H1 (cell line): ENCODE measurements around the gene ITIH4. TPM values are rescaled to one million over a fixed set of nuclear protein-coding genes. Genes with fewer than 3 reads are reported as not detected.

ENCODE experiments used
- RBBP5 ChIP-seq: IDR thresholded peaks from 2 replicates; pipeline ENCODE4 v1.7.1; 2012; ENCODE audit warnings: low read depth, mild to moderate bottlenecking, inconsistent platforms, low read length, moderate library complexity, borderline replicate concordance
- SIX5 ChIP-seq: IDR thresholded peaks from 2 replicates; pipeline ENCODE4 v1.6.1; 2011; ENCODE audit warnings: mild to moderate bottlenecking, low read depth, low read length
- polyA plus RNA-seq, 7 experiments: library from polyadenylated mRNA; depleted of rRNA in 3 of 7; stranded (reverse) in 5 of 7; unstranded in 2 of 7; fragments of >200 nt in 5 of 7; fragments of 200-250 nt in 2 of 7; gene quantifications; 1 replicate in 5 of 7; 2 replicates in 1 of 7; 4 replicates in 1 of 7; pipeline versions ENCODE4 v1.2.1 to v1.2.3, GENCODE V29; 2011 to 2013; ENCODE audit warnings: missing spikeins in 2 of 7, mixed read lengths in 2 of 7
- total RNA-seq: library from RNA; stranded (reverse); fragmentation: NEBNext Ultra II Directional; extraction: Animal tissue kit (Norgen Biotek cat#: 25700); gene quantifications from 2 replicates; pipeline ENCODE4 v1.2.1, GENCODE V29; 2021
- TF ChIP-seq, protein P1 (sequence below), 3 experiments: IDR thresholded peaks; 1 replicate in 2 of 3; 2 replicates in 1 of 3; pipeline versions ENCODE4 v1.5.1 to v1.6.1; 2011; ENCODE audit warnings: low read length in 3 of 3, mild to moderate bottlenecking in 3 of 3, inconsistent platforms in 2 of 3, low read depth in 1 of 3, moderate library complexity in 1 of 3; ENCODE audit not compliant: insufficient read depth in 1 of 3; ENCODE audit errors: control extremely low read depth in 1 of 3

ITIH4 gene
- total and polyA plus RNA-seq, 2 of the 8 experiments (the other 6 are each of a cell fraction or from before 2014, with no cell fraction given): 3.4 to 3.7 TPM

DNA sequence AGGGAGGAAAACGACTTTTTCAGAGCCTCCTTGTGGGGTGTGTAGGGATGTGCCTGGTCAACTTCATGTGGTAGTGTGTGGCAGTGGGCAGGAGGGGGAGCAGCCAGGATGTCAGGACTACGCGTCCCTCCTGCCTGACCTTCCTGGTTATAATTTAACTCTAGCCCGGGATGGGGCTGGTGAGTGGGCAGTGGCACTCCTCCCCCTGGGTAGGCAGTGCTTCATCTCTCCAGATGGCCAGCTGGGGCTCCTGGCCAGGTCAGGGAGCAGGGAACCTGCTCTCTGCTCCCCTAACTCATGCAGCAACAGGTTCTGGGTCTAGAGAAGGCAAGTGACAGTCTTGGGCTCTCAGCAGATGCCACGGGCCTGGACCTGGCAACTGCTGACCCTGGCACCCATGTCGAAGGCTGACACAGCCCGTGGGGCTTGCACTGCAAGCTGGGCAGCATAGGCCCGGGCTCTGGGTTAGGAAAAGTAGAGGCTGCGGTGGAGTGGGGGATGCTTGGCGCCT, 2.6 kb downstream of the ITIH4 start (continued):
- TF ChIP-seq, protein P1, sequence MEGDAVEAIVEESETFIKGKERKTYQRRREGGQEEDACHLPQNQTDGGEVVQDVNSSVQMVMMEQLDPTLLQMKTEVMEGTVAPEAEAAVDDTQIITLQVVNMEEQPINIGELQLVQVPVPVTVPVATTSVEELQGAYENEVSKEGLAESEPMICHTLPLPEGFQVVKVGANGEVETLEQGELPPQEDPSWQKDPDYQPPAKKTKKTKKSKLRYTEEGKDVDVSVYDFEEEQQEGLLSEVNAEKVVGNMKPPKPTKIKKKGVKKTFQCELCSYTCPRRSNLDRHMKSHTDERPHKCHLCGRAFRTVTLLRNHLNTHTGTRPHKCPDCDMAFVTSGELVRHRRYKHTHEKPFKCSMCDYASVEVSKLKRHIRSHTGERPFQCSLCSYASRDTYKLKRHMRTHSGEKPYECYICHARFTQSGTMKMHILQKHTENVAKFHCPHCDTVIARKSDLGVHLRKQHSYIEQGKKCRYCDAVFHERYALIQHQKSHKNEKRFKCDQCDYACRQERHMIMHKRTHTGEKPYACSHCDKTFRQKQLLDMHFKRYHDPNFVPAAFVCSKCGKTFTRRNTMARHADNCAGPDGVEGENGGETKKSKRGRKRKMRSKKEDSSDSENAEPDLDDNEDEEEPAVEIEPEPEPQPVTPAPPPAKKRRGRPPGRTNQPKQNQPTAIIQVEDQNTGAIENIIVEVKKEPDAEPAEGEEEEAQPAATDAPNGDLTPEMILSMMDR (IDR thresholded peaks at IDR 0.05; ENCODE audit: control extremely low read depth in 1 of 3, insufficient read depth in 1 of 3, low read depth in 1 of 3, low read length in 3 of 3): peak in 2 of 3 experiments; percentile 50 to 56; a peak in 2 of 4 replicates
- no peak for TF ChIP-seq SIX5
- TF ChIP-seq RBBP5: no peak
- TF ChIP-seq, all 59 proteins: peak for 2
